Measurements from ENCODE around the gene AMPD1.

The AMPD1 gene

DNA sequence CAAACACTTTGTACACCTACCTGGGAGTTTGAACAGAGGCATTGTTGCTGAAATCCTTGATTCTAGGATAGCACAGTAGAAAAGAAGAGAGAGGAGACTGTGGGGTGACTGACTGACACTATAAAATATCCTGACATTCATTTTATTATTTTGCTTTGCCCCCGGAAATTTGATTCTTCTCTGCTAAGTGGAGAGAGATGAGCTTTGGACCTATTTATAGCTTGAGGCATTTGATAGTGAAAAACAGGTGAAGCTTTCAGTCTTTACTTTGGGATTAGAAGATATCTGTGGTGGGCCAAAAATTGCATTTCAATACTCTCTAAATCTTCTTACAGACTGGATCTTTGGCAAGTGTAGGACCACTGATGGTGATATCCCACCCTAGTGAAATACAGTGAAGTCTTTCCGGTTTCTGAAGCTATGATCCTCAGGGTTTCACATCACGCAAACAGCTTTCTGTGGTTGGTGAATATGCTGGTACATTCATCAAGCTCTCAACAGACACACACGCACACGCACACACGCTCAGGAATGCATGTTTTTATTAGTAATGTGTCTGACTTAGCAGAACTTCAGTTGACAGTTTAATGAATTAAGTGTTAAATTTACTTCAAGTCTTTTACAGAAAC, at the start of gene AMPD1:
Gene AMPD1, minus strand, starts transcription at position 117 of the 629 bp plus-strand sequence. Its CDS starts 75 bp downstream, at position 42.
- TF ChIP-seq MYC (IDR thresholded peaks at IDR 0.05; ENCODE audit: low read depth, low read length) (no peak), CTCF (IDR thresholded peaks at IDR 0.05; ENCODE audit: low read depth, low read length) (no peak)
- DNase-seq (ENCODE audit: low read depth), result no peak
- no peak within 1 kb of the TSS for H3K4me3 ChIP-seq (ENCODE audit: low read depth, low read length)

DNA sequence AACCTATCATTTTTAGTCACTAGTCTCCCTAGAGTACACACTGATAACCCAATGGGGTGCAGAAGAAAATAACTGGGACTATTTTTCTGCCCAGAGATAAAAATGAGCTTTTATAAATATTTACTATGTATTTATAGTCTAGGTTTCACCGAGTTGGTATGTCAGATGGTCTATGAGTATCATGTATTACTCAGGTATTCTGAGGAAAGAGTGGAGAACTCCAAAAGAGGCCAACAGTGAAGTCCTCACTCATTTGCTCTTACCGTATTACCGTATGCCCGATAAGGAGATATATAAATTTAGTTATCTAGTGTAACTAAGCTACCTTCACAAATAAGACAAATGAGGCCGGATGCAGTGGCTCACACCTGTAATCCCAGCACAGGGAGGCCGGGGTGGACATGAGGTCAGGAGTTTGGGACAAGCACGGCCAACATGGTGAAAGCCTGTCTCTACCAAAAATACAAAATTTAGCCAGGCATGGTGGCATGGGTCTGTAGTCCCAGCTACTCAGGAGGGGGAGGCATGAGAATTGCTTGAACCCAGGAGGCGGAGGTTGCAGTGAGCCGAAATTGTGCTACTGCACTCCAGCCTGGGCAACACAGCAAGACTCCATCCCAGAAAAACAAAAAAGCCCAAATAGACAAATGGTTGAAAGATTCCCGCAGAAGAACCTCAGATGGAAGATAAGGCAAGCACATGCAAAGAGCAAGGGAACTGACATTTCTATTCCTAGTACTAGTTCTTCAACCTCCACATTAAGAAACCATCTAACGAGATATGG, 46.8 kb upstream of the AMPD1 start:
- no peak for TF ChIP-seq CTCF (IDR thresholded peaks at IDR 0.05; ENCODE audit: low read depth, low read length)
- TF ChIP-seq POLR2A (IDR thresholded peaks at IDR 0.05; ENCODE audit: extremely low read depth, insufficient read length), result no peak
- TF ChIP-seq, protein P1, sequence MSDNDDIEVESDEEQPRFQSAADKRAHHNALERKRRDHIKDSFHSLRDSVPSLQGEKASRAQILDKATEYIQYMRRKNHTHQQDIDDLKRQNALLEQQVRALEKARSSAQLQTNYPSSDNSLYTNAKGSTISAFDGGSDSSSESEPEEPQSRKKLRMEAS (IDR thresholded peaks at IDR 0.05; ENCODE audit: low read depth, low read length), result no peak
- no peak for TF ChIP-seq MYC (IDR thresholded peaks at IDR 0.05; ENCODE audit: low read depth, low read length)
- no peak overlapping the region for H3K4me3 ChIP-seq (ENCODE audit: low read depth, low read length)
- DNase-seq (ENCODE audit: low read depth), result no peak

DNA sequence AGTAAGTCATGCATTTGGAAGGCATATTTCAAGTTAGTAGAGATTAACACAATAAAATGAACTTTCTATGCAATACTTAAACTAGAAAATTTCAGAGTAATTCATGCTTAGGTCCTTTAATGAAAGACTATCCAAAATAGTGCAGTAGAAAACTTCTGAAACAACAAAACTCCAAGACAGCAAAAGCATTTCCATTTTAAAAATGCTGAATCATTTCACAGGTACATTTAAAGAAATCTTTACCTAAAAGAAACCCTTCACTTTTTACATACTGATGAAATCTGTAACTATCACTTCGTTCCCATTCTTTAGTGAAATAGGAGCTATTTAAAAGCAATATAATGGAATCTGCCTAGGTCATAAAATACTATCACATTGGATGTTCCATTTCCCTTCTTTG, 45.0 kb upstream of the AMPD1 start:
- DNase-seq (ENCODE audit: low read depth), result no peak
- TF ChIP-seq CTCF (IDR thresholded peaks at IDR 0.05; ENCODE audit: low read depth, low read length) (no peak), POLR2A (IDR thresholded peaks at IDR 0.05; ENCODE audit: extremely low read depth, insufficient read length) (no peak), MYC (IDR thresholded peaks at IDR 0.05; ENCODE audit: low read depth, low read length) (no peak)
- TF ChIP-seq, protein P1 (IDR thresholded peaks at IDR 0.05; ENCODE audit: low read depth, low read length), result no peak
- H3K4me3 ChIP-seq (ENCODE audit: low read depth, low read length), result no peak overlapping the region

DNA sequence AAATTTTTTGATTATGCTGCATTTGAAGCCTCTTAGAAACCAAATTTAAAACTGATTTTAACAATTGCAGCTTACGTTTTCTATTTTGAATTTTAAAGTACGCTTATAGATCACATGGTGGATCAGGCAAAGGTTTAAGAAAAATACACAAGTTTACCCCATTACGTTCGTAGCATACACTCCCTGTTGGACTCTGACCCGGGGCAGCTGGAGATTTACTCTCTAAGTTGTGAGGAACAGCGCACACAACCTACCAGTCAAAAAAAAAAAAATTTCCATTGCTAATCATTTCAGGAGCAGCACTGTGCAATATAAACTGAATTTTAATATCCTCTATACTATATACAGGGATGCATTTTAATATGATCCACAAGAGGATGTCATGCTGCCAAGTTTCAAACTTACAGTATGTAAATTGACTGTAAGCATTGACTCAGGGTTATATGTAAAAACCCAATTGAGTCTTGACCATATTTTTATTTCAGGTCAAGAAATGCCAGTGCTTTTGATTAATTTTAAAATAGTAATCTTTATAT, 42.0 kb upstream of the AMPD1 start:
- DNase-seq (ENCODE audit: low read depth), result no peak

DNA sequence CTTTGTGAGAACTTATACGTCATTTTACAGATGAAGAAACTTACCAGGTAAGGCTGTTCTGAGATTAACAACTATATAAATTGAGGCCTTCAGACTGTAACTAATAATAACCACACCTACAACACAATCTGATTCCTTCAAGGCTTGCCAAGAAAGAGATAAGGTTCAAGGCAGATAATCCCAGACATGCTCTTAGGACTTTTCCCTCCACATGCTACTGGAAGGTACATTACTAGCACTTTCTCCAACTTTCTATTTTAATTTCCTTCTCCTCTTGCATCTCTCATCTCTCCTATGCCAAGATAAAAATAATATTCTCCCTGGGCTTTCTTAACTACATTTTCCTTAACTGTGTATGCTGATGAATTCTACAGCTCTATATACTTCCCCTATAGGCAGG, 40.1 kb upstream of the AMPD1 start:
- TF ChIP-seq POLR2A (IDR thresholded peaks at IDR 0.05; ENCODE audit: extremely low read depth, insufficient read length) (no peak), CTCF (IDR thresholded peaks at IDR 0.05; ENCODE audit: low read depth, low read length) (no peak), MYC (IDR thresholded peaks at IDR 0.05; ENCODE audit: low read depth, low read length) (no peak)
- TF ChIP-seq, protein P1 (IDR thresholded peaks at IDR 0.05; ENCODE audit: low read depth, low read length), result no peak
- no peak overlapping the region for H3K4me3 ChIP-seq (ENCODE audit: low read depth, low read length)
- no peak for DNase-seq (ENCODE audit: low read depth)

More for the DNA sequence above, 42.0 kb upstream of the AMPD1 start:
- no peak overlapping the region for H3K4me3 ChIP-seq (ENCODE audit: low read depth, low read length)
- TF ChIP-seq, protein P1 (IDR thresholded peaks at IDR 0.05; ENCODE audit: low read depth, low read length), result no peak
- TF ChIP-seq POLR2A (IDR thresholded peaks at IDR 0.05; ENCODE audit: extremely low read depth, insufficient read length) (no peak), CTCF (IDR thresholded peaks at IDR 0.05; ENCODE audit: low read depth, low read length) (no peak), MYC (IDR thresholded peaks at IDR 0.05; ENCODE audit: low read depth, low read length) (no peak)
